Left cardiac atrium (tissue), 4 donors: ENCODE measurements around the gene SLIT1. TPM values are rescaled to one million over a fixed set of nuclear protein-coding genes. Genes with fewer than 3 reads are reported as not detected.

ENCODE experiments used
- ATAC-seq, 2 donors: fragments of 200-7000 bp; cut with Tn5 transposase; one replicate each; pipeline ENCODE4 v1.9.1; 2020; ENCODE audit warnings: mild to moderate bottlenecking in 2 of 2, moderate library complexity in 2 of 2
- DNase-seq: peaks from one replicate; pipeline ENCODE4 v3.0.0-alpha.2; 2020
- intact Hi-C, 2 donors: fragments of 100-400 bp; cut with DNase I; formaldehyde crosslinking; loops; one replicate each; pipeline versions ENCODE4 v1.14.1 to v1.15.1; 2022 to 2023
- total RNA-seq, 2 donors: library from RNA; stranded (reverse); fragmentation: NEBNext Ultra II Directional; extraction: Animal tissue kit (Norgen Biotek cat#: 25700); gene quantifications; one replicate each; pipeline ENCODE4 v1.2.1, GENCODE V29; 2021
- donor health status: DM: no; HTN: yes; CAD: no.
- donor health status: DM: no; HTN: yes; CAD: no; lungs with severe emphysema.
- donor health status: DM: yes; HTN: yes; CAD: no.
- donor health status: Dilated cardiomyopathy.

The SLIT1 gene
- total RNA-seq, 2 donors from 2014 or later = 0.24 to 0.31 TPM

DNA sequence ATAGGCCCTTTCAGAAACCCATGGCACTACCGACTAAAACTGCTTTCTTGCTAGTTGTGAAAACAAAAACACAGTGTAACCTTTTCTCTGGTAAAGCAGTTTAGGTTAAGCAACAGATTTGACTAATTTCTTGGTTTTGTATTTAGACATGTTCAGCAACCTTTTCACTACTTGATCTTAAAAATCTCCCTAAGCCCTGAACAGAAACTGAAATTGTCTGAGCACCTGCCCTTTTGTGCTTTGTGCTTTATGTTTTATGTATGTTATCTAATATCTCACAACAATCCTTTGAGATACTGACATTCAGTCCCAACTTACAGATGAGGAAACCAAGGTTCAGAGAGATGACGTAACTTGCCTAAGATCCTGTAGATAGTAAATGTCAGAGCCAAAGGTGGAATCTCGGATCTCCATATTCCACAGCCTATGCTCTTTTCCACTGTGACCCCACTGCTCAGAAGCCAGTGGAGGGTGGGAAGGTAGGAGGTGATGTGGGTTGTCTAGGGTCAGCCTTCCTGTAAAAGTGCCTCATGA is 207.1 kb downstream of the SLIT1 start:
- no peak for DNase-seq
- ATAC-seq = no peak
- intact Hi-C loops = no loop called here

DNA sequence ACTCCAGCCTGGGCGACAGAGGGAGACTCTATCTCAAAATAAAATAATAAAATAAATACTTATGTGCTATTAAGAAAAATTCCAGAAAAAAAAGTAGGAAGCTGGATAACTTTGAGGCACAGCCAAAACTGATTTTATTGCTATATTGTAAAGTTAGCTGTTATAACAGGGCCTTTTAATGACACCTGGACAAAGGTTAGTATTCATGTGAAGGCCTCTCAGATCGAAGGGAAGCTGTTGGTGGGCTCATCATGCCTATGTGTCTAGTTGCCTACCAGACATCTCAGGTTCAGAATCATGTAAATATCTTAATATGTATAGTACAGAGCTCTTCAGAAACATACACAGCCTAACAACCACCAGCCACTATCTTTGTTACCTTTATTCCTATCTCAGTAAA is 210.6 kb downstream of the SLIT1 start:
- ATAC-seq = no peak
- intact Hi-C loops = no loop called here

DNA sequence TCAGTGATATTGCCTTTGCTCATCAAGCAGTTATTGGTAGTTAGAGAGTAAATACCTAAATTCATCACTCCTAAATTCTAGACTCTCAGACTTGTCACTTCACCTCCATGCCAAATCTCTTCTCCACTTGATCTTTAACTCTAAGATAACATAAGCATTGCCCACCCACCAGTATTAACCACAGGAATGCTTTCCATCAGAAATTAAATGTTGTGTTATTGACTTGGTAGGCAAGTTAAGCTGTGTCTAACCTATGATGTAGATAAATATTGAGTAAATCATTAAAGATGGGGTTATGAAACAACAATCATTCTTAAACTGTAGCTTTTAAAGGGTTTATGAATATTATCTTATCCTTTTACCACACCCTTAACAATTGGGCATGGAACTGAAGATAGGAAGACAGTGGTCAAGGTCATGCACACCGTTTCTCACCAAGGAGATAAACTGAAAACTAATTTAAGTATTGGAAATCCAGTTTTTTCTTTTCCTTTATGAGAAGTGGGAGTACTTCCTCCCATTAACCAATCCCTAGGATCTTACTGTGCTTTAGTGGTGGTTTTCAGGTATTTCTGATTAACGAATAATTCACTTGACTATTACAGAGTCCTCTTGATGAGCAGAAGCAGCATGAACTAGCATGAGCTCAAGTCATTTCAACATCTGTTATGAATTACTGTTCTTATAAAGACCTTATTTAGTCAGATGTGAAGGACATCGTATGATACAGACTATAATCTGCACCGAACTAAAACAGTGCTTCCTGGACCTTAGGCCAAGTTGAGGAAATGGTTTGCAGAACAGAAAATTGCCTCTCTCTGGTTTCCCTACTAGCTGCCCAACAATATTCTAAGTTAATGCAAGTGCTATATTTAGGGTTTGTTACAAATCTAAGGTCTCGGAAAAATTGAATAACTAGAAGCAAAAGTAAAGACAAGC is 211.7 kb downstream of the SLIT1 start:
- no peak for DNase-seq
- intact Hi-C loops = no loop called here
- ATAC-seq = peak in 1 of 2 donors; percentile 19

More for the DNA sequence above, 210.6 kb downstream of the SLIT1 start:
- DNase-seq = no peak

DNA sequence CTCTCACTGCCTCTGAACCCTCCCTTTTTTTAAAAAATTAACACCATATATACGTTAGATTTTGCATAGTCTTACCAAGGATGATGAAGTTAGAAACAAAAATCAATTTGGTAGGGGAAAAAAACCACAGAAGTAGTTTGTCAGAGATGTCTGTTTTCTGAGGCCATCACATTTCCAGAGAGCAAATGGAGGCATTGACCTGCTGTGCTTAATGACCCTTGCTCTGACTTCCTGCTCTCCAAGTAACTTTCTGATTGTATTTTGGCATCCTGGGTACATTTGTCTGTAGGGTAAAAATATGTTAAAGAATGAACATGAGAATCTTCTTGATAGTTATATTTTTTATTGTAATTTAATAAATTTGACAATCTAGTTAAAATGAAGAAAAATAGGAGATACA is 213.5 kb downstream of the SLIT1 start:
- DNase-seq (no peak), ATAC-seq (no peak)
- intact Hi-C loops = no loop called here

DNA sequence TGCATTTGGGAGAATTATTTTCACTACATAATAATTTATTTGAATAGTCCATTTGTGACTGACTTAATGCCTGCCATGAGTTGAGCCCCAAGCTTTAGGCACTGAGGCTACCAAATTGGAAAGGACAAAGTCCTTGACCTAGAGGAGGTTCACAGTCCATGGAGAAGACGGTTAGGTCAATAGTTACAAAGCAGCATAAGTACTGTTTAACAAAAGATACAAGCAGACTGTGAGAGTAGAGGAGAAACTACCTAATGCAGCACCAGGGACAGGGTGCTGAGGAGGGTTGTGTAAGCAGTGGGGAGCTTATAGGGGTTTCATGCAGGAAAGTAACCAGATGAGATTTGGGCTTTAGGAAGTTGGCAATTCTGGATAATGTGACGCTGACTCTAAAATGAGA is 214.4 kb downstream of the SLIT1 start:
- intact Hi-C loops = no loop called here
- no peak for DNase-seq
- no peak for ATAC-seq

DNA sequence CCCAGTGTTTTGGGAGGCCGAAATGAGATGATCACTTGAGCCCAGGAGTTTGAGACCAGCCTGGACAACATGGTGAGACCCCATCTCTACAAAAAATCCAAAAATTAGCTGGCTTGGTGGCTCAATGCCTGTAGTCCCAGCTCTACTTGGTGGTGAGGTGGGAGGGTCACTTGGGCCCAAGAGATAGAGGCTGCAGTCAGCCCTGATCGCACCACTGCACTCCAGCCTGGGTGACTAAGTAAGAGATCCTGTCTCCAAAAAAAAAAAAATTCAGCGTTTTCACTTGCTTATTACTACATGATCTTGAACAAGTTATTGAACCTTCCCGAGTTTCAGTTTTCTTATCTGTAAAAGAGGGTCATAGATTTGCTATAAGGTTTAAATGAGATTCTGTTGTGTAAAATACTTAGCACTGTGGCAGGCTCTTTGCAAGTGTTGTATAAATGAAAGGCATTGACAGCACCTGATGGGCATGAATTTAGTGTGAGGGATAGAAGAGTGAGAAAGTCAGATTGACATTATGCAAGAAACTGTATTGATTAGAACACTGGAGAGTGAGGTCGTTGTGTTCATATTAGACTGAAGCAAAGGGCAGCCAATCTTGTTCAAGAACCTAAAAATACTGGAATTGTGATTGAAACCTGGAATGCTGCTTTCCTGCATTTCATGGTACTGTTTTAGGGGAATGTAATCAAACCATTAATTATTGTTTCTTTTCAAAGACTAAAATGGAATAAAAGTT is 216.9 kb downstream of the SLIT1 start:
- intact Hi-C loops = no loop called here
- DNase-seq = no peak
- ATAC-seq = no peak

DNA sequence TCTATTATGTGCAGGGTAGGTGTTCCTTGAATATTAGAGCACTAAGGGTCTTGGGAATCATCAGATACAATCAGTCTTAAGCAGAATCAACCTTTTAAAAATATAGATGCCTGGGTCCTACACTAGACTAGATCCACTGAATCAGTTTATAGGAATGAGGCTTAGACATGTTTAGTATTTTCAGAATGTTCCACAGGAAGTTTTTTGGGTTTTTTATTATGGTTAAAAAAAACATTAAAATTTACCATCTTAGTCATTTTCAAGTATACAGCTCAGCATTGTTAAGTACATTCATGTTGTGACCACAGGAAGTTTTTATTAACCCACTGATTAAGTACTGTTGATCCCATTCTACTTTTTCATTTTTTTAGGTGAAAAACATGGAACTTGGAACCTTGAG is 217.9 kb downstream of the SLIT1 start:
- ATAC-seq (no peak), DNase-seq (no peak)
- intact Hi-C loops = no loop called here

DNA sequence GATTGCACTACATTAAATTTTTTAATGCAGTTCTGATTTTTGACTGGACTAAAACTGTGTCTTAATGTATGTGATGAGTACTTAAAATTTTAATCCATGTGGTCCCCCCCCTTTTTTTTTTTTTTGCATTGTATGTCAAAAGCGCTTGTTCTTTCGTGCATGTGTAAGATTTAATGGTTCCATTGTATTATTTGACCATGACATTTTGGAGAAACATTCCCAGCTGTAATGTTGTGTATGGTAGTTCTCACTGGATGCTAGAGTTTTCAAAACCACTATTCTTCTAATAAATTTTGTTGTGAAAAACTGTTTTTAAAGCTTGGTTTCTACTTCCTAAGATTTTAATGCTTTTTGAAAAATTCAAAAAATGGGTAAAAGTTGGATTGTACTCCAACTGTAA is 221.6 kb downstream of the SLIT1 start:
- ATAC-seq (no peak), DNase-seq (no peak)
- intact Hi-C loops = no loop called here

DNA sequence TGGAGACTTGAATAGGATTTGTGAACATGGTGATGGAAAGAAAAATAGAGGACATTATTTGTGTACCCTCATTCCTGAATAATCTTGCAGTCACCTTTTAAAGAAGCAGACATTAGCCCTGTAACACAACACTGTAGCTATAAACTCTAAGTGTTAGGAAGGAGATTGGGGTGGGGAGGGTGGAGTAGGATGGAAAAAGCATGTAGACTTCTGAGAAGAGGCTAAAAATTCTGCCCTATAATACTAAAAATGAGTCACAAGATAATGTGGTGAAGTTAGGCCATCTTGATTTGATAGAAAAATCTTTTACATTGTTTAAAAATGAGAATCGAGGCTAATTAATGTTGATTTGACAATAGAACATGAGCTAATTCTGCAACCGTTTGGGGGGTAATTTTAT is 224.9 kb downstream of the SLIT1 start:
- DNase-seq (no peak), ATAC-seq (no peak)
- intact Hi-C loops = no loop called here

DNA sequence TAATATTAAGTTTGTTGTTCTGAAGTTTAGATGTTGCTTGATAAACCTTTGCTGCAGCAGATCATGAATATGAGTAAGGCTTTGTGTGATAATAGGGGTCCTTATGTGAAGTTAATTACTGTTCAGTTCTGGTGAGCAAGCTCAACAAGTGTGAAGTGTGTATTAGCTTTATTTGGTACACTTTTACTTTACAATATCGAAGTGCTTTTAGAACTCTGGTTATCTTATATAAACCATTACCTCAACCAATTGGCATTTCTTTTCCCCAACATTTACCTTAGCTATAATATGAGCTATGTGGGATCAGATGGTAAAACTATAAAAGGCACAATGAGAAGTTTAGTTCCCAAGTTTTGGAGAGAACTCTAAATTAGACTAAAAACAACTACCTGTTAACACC is 226.0 kb downstream of the SLIT1 start:
- DNase-seq = no peak
- no peak for ATAC-seq
- intact Hi-C loops = no loop called here

DNA sequence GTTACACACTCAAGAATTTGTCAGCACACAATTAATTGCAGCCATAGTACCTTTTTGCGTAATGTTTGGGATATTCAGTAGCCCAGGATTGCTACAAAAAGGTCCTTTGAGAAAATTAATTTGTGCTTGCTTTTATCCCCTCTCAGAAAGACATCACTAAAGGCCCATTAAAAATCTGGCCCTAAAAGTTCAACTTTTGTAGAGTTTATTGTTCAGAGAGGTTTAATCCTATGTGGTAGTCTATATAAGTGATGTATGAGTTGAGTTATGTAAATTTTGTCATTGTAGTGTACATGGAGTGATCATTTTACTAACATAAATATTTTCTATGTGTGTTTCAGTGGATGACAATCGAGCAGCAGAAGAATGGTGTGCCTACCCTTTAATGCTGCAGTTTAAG is 227.7 kb downstream of the SLIT1 start:
- intact Hi-C loops = no loop called here
- DNase-seq (no peak), ATAC-seq (no peak)

DNA sequence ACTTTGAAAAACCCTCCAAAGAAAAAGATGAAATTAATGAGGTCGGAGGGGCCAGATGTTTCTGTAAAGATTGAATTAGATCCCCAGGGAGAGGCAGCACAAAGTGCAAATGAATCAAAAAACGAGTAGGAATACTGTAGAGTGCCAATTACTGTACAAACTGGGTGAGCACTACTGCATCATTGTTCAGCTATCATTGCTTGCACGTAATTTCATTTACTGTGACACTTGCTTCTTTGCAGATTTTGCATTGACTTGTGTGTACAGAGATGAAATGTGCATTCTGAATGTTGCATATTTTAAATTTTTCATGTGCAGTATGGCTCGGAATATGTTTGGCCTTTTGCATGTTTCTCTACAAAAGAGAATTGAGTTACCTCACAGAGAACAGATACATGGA is 230.0 kb downstream of the SLIT1 start:
- intact Hi-C loops = no loop called here
- ATAC-seq = no peak

DNA sequence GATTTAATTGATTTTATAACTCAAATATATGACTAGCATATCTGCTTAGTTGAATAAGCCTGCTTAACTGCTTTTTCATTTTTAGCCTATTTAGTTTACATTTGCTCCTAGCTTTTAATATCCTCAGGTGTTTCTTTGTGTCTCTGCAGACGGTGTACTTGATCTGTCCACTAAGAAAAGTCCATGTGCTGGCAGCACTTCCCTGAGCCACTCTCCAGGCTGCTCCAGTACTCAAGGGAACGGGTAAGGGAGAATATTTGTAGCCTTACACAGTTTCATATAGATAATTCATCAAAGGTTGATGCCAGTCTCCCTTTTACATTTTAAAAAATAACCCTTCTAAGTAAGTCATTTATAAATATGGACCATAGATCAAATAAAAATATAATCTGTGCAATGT is 233.8 kb downstream of the SLIT1 start:
- intact Hi-C loops = no loop called here
- DNase-seq (no peak), ATAC-seq (no peak)

More for the DNA sequence above, 230.0 kb downstream of the SLIT1 start:
- no peak for DNase-seq

DNA sequence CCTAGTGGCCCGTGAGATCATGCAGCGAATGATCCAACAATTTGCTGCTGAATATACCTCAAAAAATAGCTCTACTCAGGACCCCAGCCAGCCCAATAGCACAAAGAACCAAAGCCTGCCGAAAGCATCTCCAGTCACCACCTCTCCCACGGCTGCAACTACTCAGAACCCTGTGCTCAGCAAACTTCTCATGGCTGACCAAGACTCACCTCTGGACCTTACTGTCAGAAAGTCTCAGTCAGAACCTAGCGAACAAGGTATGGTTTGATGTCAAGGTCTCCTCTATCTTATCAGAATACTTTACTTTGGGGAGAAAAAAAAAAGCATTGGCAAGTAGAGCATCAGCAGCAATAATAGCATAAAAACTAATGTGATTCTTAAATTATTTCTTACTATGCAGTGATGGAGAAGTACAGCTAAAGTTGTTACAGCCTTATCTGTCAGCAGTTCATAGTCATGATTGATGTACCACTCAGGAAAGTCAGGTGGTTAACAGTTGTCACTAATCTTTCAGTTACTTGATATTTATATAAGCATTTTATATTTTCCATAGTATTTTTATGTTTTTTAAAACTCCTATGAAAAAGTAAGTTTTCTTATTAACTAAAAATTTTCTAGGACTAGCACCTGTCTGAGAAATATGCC is 236.6 kb downstream of the SLIT1 start:
- ATAC-seq = no peak
- intact Hi-C loops = no loop called here
- DNase-seq = no peak

Other genes starting within 250 kb of the SLIT1 start
- gene ARHGAP19, start 106.7 kb upstream of the SLIT1 start, total RNA-seq = 1 to 10 TPM; 4.4 to 7.6 TPM
- 1 to 10 TPM; 2.1 to 6.2 TPM for gene FRAT1, start 133.3 kb upstream of the SLIT1 start, total RNA-seq
- 1 to 10 TPM; 4.9 to 7.6 TPM for gene FRAT2, start 148.8 kb upstream of the SLIT1 start, total RNA-seq
- gene RRP12, start 215.4 kb upstream of the SLIT1 start, total RNA-seq = 10 to 100 TPM in 1 of 2 donors, 1 to 10 TPM in 1; 7.6 to 27.2 TPM
- 100 to 1,000 TPM; 258 to 344 TPM for gene PGAM1, start 240.2 kb upstream of the SLIT1 start, total RNA-seq